Measurements from ENCODE around the gene E2F3. TPM values are rescaled to one million over a fixed set of nuclear protein-coding genes. Genes with fewer than 3 reads are reported as not detected.
A peak's percentile ranks its signal among the peaks of the same experiment; 100 is the strongest.

E2F3 gene
- total and polyA plus RNA-seq, 5 donors = 3.9 to 10.1 (median 7.0) TPM

GRCh38 chr6:20402342-20403069, 827 bp downstream of the E2F3 start:
- no peaks in the 10 kb centered on the region for H3K9me3 ChIP-seq (ENCODE audit: control insufficient read depth, low read length)
- H3K4me3 ChIP-seq (ENCODE audit: low read length) = peak overlapping the region; percentile 86
- intact Hi-C loops (cut with DNase I) = loop anchor here in 1 of 4 donors (5.0 kb wide), 1 partner anchor 130 kb away; the partner anchor contains the start of gene CDKAL1
- peak; percentile 51 to 75 (median 72) for DNase-seq
- under 1% methylated on average over 73 of the region's 73 CpGs for WGBS
- H3K27ac ChIP-seq (ENCODE audit: low read length) = peak overlapping the region; percentile 78
- H3K27me3 ChIP-seq (ENCODE audit: control insufficient read depth, insufficient read depth) = no peaks in the 10 kb centered on the region
- H3K4me1 ChIP-seq (ENCODE audit: control insufficient read depth, insufficient read depth, low read length) = no peaks in the 10 kb centered on the region
- ATAC-seq = peak; percentile 9 to 27

DNA sequence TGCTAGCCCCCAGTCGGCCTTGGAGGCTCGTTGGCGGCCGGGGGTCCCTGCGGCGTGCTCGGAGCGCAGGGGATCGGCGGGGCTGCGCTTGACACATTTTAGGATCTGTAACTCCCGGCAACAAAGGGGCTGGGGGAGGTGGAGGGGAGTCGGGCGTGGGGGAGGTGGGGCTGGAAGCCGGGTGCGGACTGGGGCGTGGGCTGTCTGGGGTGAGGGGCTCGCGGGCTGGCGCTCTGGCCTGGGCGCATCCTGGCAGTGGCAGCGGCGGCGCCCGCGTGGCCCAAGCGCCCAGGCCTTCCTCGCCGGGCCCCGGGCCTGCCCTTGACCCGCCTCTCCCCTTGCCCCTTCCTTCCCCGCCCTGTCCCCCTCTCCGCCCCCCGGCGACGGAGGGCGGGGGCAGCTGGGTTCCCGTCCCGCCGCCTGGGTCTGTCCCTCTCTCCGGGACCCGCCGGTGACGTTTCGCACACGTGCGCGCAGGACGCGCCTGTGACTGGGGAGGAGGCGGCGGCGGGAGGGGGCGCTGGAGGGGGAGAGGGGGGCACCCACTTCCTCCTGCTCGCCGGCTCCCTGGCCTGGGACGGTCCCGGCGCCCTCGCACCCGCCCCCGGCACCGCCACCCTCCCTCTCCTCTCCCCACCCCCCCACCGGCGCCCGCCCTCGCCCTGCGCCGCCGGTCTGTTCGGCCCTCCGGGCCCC, 1.5 kb downstream of the E2F3 start:
- under 1% methylated on average over 70 of the region's 72 CpGs for WGBS
- Histone ChIP-seq H3K4me1 (ENCODE audit: control insufficient read depth, insufficient read depth, low read length) (no peaks in the 10 kb centered on the region), H3K27me3 (ENCODE audit: control insufficient read depth, insufficient read depth) (no peaks in the 10 kb centered on the region), H3K4me3 (ENCODE audit: low read length) (peak overlapping the region; percentile 86), H3K9me3 (ENCODE audit: control insufficient read depth, low read length) (no peaks in the 10 kb centered on the region), H3K27ac (ENCODE audit: low read length) (peak overlapping the region; percentile 70)
- intact Hi-C loops (cut with DNase I) = loop anchor here in 1 of 4 donors (5.0 kb wide), 1 partner anchor 129 kb away; the partner anchor contains the start of gene CDKAL1
- DNase-seq = peak; percentile 92 to 97 (median 95)
- peak; percentile 74 to 82 for ATAC-seq

DNA sequence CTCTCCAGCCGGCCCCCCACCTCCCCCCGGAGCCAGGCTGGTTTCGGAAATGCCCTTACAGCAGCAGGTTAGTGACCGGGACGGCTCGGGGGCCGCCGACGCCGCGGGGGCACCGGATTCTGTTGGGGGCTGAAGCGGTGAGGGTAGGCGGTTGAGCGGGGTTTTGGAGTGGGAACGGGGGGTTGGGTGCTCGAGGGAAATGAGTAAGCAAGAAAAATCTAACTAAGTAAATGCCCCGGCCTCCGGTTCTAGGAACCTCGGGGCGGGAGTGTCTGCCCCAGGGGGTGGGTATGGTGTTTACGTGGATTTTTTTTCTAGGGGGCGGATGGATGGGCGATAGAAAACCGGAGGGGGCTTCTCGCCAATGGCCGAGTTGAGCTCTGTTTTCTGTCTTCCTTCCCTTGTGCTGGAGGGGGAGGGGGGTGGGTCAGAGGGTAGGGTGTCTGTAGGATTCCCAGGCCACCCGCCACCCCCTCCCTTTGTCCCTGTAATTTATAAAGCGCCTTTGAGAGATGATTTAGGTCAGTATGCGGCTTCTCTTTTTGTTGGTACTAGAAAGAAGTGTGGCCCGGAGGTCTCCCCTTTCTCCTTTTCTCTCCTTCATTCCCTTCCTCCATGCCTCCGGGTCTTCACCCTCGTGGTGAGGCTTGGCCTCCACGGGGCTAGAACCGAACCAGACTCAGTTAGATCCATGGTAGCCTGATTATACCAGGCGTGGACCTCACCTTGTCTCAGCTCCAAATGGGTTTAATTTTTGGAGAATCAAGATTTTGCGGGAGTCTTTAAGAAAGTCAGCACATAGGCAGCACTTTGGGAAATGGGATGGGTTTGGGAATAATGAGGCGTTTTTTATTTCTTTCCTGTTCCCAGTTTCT, 2.3 kb downstream of the E2F3 start:
- H3K4me1 ChIP-seq (ENCODE audit: control insufficient read depth, insufficient read depth, low read length) = no peaks in the 10 kb centered on the region
- ATAC-seq = no peak
- H3K9me3 ChIP-seq (ENCODE audit: control insufficient read depth, low read length) = no peaks in the 10 kb centered on the region
- intact Hi-C loops (cut with DNase I) = loop anchor here in 1 of 4 donors (5.0 kb wide), 1 partner anchor 128 kb away; the partner anchor contains the start of gene CDKAL1
- under 1% methylated on average over 38 of the region's 38 CpGs for WGBS
- peak in 1 of 3 donors; percentile 57 for DNase-seq
- peak overlapping the region; percentile 86 for H3K4me3 ChIP-seq (ENCODE audit: low read length)
- peak overlapping the region; percentile 87 for H3K27ac ChIP-seq (ENCODE audit: low read length)
- no peaks in the 10 kb centered on the region for H3K27me3 ChIP-seq (ENCODE audit: control insufficient read depth, insufficient read depth)

GRCh38 chr6:20404641-20405032, 3.0 kb downstream of the E2F3 start:
- Histone ChIP-seq H3K4me3 (ENCODE audit: low read length) (peak overlapping the region; percentile 86), H3K27me3 (ENCODE audit: control insufficient read depth, insufficient read depth) (no peaks in the 10 kb centered on the region), H3K9me3 (ENCODE audit: control insufficient read depth, low read length) (no peaks in the 10 kb centered on the region), H3K4me1 (ENCODE audit: control insufficient read depth, insufficient read depth, low read length) (no peaks in the 10 kb centered on the region), H3K27ac (ENCODE audit: low read length) (no peak overlapping the region)
- intact Hi-C loops (cut with DNase I) = loop anchor here in 1 of 4 donors (5.0 kb wide), 1 partner anchor 128 kb away; the partner anchor contains the start of gene CDKAL1
- DNase-seq (peak in 1 of 3 donors; percentile 42), ATAC-seq (no peak)
- 3% methylated on average over 6 of the region's 6 CpGs for WGBS

GRCh38 chr6:20408851-20409250, 7.2 kb downstream of the E2F3 start:
- ATAC-seq (no peak), DNase-seq (no peak)
- WGBS = 91% methylated on average over 4 of the region's 4 CpGs
- intact Hi-C loops (cut with DNase I) = no loop called here
- H3K9me3 ChIP-seq (ENCODE audit: control insufficient read depth, low read length) = no peaks in the 10 kb centered on the region
- H3K27ac ChIP-seq (ENCODE audit: low read length) = no peak overlapping the region
- H3K27me3 ChIP-seq (ENCODE audit: control insufficient read depth, insufficient read depth) = no peaks in the 10 kb centered on the region
- H3K4me1 ChIP-seq (ENCODE audit: control insufficient read depth, insufficient read depth, low read length) = no peaks in the 10 kb centered on the region
- no peak overlapping the region for H3K4me3 ChIP-seq (ENCODE audit: low read length)

DNA sequence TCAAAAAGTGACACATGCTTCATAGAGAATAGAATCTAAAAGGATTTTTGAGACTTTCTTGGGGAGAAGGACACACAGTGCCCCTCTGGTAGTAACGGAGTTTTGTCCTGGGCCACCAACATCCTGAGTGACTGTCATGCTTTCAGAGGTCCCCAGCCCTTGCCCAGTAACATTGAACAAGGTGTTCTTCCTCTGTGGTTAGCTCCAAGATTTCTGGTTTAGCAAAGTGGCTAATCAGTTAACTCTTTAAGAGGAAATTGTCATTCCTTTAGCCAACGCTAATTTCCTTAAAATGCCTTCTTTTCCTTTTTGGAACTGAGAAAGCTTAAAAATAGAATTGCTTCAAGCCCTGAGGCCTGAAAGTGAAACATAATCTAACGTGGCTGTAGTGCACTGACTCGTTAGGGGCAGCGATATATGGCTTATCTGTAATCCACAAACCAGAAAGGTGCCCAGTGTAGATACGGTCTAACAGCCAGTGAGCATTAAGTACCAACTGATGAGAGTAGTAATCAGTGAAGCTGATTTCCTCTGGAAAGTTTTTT, 7.8 kb downstream of the E2F3 start:
- Histone ChIP-seq H3K9me3 (ENCODE audit: control insufficient read depth, low read length) (no peaks in the 10 kb centered on the region), H3K27me3 (ENCODE audit: control insufficient read depth, insufficient read depth) (no peaks in the 10 kb centered on the region), H3K4me1 (ENCODE audit: control insufficient read depth, insufficient read depth, low read length) (no peaks in the 10 kb centered on the region), H3K4me3 (ENCODE audit: low read length) (no peak overlapping the region), H3K27ac (ENCODE audit: low read length) (no peak overlapping the region)
- intact Hi-C loops (cut with DNase I) = no loop called here
- WGBS = 22% methylated on average over 6 of the region's 6 CpGs
- DNase-seq (no peak), ATAC-seq (peak; percentile 25 to 55)

DNA sequence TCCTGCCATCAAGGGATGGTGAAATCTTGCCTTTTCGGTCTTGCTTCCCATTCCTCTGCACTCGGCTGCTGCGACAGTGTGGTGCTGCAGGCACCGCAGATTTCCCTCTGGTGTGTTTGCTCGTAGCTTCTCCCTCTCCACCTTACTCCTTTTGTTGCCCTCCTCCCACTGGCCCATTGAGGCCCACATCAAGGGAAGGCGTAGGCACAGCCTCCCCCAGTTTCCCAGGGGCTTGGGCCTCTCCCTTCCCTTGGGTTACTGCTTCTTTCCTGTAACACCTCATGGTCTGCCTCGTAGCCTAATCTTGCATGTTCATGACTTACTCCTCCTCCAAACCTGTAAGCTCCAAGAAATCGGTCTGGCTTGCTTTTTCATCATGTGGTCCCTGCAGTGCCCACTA, 9.9 kb downstream of the E2F3 start:
- intact Hi-C loops (cut with DNase I) = loop anchor here in 1 of 4 donors (10.0 kb wide), 1 partner anchor 113 kb away; no protein-coding TSS in a partner anchor
- peaks cover 5% of the 10 kb centered on the region for H3K4me1 ChIP-seq (ENCODE audit: control insufficient read depth, insufficient read depth, low read length)

DNA sequence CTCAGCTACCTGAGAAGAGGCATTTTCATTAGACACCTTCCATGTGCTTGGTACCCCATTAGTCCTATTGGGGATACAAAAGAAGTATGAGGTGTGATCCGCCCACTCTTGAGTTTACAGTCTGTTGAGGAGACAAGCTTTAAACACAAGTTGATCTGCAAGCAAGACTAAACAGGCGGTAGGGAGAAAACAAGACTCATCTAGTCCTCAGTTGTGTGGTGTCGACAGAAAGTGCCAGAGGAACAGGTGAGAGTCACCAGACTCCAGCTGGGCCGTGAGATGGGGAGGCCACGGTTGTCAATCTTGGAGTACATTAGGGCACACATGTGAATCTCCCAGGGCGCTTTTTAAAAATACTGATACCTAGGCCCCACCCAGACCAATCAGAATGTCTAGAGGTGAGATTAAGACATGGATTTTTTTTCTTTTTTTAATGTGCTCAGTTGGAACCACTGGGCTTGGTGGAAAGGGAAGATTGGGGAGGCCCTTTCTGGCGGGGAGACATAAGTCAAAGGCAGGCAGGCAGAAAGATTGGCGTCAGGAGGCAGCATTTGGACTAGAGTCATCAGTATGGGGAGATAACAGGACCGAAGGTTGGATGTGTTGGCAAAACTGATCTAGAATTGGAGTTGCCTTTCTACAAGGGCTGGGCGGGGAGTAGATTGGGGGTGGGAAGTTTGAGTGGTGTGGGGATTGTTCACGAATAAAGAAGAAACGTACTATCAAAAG, 10.4 kb downstream of the E2F3 start:
- no peak for ATAC-seq
- 92% methylated on average over 12 of the region's 12 CpGs for WGBS
- no peak for DNase-seq
- no peak overlapping the region for H3K27ac ChIP-seq (ENCODE audit: low read length)
- peaks cover 5% of the 10 kb centered on the region for H3K4me1 ChIP-seq (ENCODE audit: control insufficient read depth, insufficient read depth, low read length)
- no peak overlapping the region for H3K4me3 ChIP-seq (ENCODE audit: low read length)
- no peaks in the 10 kb centered on the region for H3K27me3 ChIP-seq (ENCODE audit: control insufficient read depth, insufficient read depth)
- no peaks in the 10 kb centered on the region for H3K9me3 ChIP-seq (ENCODE audit: control insufficient read depth, low read length)
- intact Hi-C loops (cut with DNase I) = loop anchor here in 1 of 4 donors (10.0 kb wide), 1 partner anchor 113 kb away; no protein-coding TSS in a partner anchor

More for the DNA sequence above, 9.9 kb downstream of the E2F3 start:
- Histone ChIP-seq H3K27me3 (ENCODE audit: control insufficient read depth, insufficient read depth) (no peaks in the 10 kb centered on the region), H3K9me3 (ENCODE audit: control insufficient read depth, low read length) (no peaks in the 10 kb centered on the region), H3K27ac (ENCODE audit: low read length) (no peak overlapping the region), H3K4me3 (ENCODE audit: low read length) (no peak overlapping the region)
- 87% methylated on average over 8 of the region's 8 CpGs for WGBS
- DNase-seq = no peak
- ATAC-seq = no peak

DNA sequence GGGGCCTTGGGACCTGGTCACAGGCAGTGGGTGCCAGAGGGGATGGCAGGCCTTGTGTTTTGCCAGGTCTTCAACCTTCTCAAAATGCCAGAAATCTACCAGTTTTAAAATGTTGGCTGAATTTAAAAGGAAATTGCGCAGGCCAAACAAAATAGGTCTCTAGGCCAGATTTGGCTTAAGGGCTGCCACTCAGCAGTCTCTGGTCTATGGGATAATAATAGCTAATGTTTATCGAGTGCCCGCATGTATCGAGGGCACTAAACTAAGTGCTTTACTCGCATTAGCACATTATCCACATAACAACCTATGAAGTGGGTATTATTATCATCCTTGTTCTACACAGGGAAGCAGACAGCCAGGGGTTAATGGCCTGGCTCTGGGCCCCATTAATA, 11.0 kb downstream of the E2F3 start:
- no peak for ATAC-seq
- DNase-seq = no peak
- Histone ChIP-seq H3K27ac (ENCODE audit: low read length) (no peak overlapping the region), H3K9me3 (ENCODE audit: control insufficient read depth, low read length) (no peaks in the 10 kb centered on the region), H3K4me3 (ENCODE audit: low read length) (no peak overlapping the region), H3K27me3 (ENCODE audit: control insufficient read depth, insufficient read depth) (no peaks in the 10 kb centered on the region), H3K4me1 (ENCODE audit: control insufficient read depth, insufficient read depth, low read length) (peaks cover 5% of the 10 kb centered on the region)
- intact Hi-C loops (cut with DNase I) = loop anchor here in 1 of 4 donors (10.0 kb wide), 1 partner anchor 112 kb away; no protein-coding TSS in a partner anchor
- 90% methylated on average over 5 of the region's 5 CpGs for WGBS

DNA sequence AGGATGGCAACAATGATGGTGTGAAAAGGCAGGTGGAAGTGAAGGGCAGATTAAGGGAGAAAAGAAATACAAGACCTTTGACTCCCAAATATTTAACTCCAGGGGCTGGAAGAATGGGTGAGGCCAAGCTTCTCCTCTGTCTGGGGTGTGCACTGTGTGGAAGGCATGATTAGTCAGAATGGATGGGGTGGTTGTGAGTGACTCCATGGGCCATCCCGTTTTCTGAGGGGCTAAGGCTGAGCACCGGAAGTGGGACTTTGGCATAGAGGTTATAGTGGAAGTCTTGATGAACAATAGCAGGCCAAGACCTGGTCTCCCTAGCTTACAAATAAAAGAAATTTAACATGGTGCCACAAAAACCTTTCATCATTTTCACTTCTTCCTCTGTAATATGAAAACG, 12.1 kb downstream of the E2F3 start:
- WGBS = 77% methylated on average over 3 of the region's 3 CpGs
- H3K9me3 ChIP-seq (ENCODE audit: control insufficient read depth, low read length) = no peaks in the 10 kb centered on the region
- peaks cover 5% of the 10 kb centered on the region for H3K4me1 ChIP-seq (ENCODE audit: control insufficient read depth, insufficient read depth, low read length)
- ATAC-seq (no peak), DNase-seq (no peak)
- no peak overlapping the region for H3K4me3 ChIP-seq (ENCODE audit: low read length)
- H3K27ac ChIP-seq (ENCODE audit: low read length) = no peak overlapping the region
- H3K27me3 ChIP-seq (ENCODE audit: control insufficient read depth, insufficient read depth) = no peaks in the 10 kb centered on the region
- intact Hi-C loops (cut with DNase I) = loop anchor here in 1 of 4 donors (10.0 kb wide), 1 partner anchor 111 kb away; no protein-coding TSS in a partner anchor

Data from right cardiac atrium (tissue), 5 donors.